Activated T-cell treated with anti-CD3 and anti-CD28 coated beads for 1 hour (primary cell): ENCODE results near the gene RNF114.
"Not testable (repeated sequence)": the region's sequence is repeated elsewhere in the genome, so short reads cannot be mapped to it uniquely, and the experiment has no call there.

Experiments used
- DNase-seq: peaks from one replicate; pipeline ENCODE4 v3.0.0-alpha.2; 2020; ENCODE audit warnings: low read depth

Gene RNF114

DNA sequence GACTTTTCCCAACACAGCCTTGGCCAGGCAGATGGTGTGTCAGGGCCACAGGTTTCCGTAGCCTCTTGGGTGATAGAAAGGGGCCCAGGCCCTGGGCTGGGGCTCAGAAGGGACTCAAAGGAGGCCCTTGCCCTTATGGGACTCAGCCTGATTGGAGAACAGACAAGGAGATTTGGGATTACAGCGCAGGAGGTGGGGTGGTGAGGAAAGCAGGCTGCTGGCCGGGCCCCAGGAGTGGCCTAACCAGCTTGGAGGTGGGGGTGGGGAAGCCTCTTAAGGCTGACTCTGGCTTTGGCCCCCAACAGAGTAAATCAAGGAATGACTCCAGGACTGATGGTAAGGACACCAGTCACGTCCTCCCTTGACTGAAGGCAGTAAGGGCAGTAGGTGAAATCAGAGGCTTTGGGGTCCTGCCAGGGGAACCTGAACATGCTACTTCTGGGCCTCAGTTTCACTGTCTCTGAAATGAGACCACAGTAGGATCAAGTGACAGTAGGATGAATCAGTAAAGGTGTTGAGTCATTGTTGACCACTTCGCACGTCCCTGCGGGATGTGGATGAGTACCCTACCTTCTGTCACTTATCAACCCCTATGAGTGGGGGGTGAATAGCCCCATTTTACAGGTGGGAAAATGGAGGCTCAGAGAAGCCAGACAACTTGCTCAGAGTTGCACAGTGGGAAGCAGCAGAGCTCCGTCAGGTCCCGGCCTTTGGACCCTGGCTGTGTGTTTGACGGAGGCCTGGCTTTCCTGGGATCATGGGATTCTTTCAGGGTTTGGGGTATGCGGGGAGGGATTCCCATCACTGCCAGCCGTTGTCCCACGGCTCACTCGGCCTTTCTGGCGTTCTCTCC lies 51.0 kb downstream of the RNF114 start:
- no peak for DNase-seq

DNA sequence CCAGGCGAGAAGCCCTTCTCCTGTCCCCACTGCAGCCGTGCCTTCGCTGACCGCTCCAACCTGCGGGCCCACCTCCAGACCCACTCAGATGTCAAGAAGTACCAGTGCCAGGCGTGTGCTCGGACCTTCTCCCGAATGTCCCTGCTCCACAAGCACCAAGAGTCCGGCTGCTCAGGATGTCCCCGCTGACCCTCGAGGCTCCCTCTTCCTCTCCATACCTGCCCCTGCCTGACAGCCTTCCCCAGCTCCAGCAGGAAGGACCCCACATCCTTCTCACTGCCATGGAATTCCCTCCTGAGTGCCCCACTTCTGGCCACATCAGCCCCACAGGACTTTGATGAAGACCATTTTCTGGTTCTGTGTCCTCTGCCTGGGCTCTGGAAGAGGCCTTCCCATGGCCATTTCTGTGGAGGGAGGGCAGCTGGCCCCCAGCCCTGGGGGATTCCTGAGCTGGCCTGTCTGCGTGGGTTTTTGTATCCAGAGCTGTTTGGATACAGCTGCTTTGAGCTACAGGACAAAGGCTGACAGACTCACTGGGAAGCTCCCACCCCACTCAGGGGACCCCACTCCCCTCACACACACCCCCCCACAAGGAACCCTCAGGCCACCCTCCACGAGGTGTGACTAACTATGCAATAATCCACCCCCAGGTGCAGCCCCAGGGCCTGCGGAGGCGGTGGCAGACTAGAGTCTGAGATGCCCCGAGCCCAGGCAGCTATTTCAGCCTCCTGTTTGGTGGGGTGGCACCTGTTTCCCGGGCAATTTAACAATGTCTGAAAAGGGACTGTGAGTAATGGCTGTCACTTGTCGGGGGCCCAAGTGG lies 51.9 kb downstream of the RNF114 start:
- DNase-seq = no peak

- no peak for DNase-seq
Measured at GRCh38 chr20:49989234-49990065, 53.3 kb downstream of the RNF114 start.

DNA sequence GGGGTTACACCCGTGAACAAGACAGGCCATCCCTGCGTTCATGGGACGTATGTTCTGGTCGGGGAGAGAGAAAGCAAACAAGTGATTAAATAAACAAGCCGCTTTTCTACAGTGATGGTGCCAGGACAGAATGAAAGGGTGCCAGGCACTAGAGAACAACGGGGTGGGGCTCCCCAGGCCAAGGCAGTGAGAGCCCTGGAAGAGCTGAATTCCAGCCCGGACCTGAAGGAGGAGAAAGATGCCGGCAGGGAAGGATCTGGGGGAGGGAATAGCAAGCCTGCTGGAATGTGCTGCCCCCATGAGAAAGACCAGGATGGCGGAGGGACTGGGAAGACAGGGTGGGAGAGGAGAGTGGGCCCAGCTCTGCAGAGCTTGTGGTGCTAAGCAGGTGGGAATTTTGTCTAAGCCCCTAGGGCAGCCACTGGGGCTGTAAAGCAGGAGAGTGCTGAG lies 54.1 kb downstream of the RNF114 start:
- DNase-seq = no peak

DNA sequence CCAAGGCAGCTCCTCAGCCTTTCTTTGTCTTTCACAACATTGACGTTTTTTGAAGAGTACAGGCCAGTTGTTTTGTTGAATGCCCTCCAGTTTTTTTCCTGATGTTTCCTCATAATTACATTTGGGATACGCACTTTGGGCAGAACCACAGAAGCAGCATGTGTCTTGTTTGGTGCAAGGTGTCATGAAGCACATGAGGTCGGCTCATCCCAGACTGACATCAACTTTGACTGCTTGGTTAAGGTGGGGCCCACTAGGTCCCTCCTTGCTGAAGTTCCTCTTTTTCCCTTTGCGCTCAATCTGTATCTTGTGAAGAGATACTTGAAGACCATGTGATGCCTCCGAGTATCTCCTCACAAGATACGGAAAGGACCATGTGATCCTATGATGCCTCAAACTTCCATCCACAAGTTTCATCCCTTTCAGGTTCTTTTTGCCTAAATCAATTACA lies 57.1 kb downstream of the RNF114 start:
- no peak for DNase-seq

- DNase-seq = no peak
Measured at GRCh38 chr20:49995586-49995985, 59.4 kb downstream of the RNF114 start.

DNA sequence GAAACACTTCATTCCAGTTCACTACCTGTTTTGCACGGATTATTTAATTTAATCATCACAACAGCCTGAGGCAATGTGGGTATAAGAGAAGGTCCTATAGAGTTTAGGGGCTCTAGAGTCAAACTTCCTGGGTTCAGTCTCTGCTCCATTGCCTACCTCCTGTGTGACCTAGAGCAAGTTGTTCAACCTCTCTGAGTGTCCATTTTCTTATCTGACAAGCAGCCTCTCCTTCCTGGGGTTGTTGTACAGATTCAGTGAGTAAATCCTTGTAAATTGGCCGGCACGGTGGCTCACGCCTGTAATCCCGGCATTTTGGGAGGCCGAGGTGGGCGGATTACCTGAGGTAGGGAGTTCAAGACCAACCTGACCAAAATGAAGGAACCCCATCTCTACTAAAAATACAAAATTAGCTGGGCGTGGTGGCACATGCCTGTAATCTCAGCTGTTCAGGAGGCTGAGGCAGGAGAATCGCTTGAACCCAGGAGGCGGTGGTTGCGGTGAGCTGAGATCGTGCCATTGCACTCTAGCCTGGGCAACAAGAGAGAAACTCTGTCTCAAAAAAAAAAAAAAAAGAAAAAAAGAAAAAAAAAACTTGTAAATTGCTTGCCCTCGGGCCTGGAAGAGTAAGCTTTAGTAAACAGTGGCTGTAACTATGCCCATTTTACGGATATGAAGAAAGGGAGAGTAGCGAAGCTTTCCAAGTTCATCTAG lies 62.4 kb downstream of the RNF114 start:
- not testable (repeated sequence) for DNase-seq

DNA sequence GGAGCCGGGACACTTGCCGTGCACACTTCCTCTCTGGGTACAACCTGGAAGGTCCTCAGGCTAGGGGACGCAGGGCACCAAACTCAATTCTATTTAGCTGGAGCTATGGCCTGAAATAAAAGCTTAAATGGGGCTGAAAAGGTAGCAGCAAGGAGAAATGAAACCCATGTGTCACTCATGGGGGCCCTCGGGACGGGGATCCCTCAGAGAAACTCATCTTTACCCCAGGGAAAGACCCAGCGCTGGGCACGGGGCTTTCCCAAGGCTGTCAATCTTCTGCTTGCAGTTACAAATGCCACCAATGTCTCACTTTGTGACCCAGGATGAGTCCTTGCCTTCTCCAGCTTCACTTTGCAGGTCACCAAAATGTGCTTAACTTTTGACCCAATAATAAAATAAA lies 63.1 kb downstream of the RNF114 start:
- DNase-seq = no peak

DNA sequence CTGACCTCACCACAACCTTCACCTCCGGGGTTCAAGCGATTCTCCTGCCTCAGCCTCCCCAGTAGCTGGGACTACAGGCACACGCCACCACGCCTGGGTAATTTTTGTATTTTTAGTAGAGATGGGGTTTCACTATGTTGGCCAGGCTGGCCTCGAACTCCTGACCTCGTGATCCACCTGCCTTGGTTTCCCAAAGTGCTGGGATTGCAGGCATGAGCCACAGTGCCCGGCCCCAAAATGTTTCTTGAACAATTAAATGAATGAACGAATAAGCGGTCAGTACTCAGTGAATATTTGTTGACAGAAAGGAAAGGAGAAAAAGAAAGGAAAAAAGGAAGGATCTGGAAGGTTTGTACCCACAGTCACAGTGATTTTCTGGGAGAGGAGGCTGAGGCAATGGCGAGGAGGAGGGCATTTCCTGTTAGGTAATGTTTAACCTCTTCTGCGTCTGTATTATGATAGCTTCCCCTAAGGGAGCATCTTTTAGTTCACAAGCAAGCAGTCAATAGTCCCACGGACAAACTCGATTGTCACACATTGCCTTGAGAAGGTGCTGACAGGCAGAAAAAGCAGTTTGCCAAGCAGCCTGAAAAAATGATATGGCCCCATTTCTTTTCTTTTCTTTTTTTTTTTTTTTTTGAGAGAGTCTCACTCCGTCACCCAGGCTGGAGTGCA lies 64.5 kb downstream of the RNF114 start:
- DNase-seq = not testable (repeated sequence)

GRCh38 chr20:50001784-50002311 lies 65.7 kb downstream of the RNF114 start:
- no peak for DNase-seq

GRCh38 chr20:50003253-50003656 lies 67.1 kb downstream of the RNF114 start:
- no peak for DNase-seq
